Activated gamma-delta T cell (primary cell): Measurements from ENCODE around the gene MISP3.

Experiments
- DNase-seq: peaks from one replicate; lab custom pipeline; 2025; lab: John Stamatoyannopoulos, UW

The MISP3 gene

GRCh38 chr19:14102756-14103155 is 30.2 kb downstream of the MISP3 start:
- no peak for DNase-seq

GRCh38 chr19:14103310-14103709 is 30.7 kb downstream of the MISP3 start:
- DNase-seq = no peak

- DNase-seq = no peak
These were observed 33.1 kb downstream of the MISP3 start for GRCh38 chr19:14105680-14106079.

DNA sequence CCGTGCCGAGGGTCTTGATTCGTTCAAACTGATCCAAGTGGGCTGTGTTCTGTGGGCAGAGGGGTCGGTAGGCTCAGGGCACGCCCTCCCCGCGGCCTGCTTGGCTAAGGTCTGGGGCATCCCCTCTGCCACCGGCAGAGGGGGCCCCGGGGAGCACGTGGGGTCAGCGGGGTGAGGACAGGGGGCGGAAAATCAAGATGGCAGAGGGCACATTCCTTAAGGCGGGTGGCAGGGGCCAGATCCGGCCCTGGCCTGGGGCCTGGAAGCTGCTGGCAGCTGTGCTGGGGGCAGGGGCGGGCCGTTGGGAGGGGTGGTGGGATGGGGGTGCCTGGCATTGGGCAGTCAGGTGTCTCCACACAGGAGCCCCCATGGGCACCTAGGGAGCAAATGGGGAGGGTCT is 34.3 kb downstream of the MISP3 start:
- DNase-seq = no peak

- no peak for DNase-seq
These were observed 35.2 kb downstream of the MISP3 start for GRCh38 chr19:14107581-14108461.

GRCh38 chr19:14110650-14111049 is 38.1 kb downstream of the MISP3 start:
- DNase-seq = no peak

- no peak for DNase-seq
These were observed 38.9 kb downstream of the MISP3 start for GRCh38 chr19:14111486-14111885.

DNA sequence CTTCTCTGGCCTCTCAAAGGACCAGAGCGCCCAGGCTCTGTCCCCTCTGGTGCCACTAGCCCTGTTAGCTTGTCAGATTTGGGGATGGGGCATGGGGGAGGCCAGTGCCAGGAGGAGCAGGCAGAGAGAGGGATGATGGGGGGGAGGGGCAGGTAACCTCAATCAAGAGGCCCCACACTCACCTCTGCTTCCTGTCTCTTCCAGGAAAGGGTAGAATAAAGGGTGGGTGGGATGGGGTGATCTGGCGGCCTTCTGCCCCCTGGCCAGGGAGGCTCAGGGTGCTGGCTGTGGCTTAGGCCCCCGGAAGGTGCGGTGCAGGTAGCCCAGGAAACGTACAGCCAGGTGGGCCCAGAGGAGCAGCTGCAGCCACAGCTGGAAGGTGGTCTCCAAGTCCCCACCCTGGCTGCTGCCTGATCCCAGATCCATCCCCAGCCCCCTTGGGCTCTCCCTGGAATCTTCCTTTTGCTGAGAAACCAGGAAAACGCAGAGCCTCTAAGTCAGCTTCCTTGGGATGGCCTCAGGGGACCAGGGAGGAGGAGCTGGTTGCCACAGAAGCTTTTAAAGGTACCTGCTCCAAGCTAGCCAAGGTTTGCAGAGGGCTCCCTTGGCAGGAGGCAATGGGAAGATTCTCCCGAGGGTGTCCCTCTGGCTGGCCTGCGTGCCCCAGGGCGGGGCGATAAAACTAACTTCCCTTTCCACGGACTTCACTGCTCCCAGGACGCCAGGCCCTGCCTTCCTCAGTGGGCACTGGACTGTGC is 39.6 kb downstream of the MISP3 start:
- DNase-seq = no peak

DNA sequence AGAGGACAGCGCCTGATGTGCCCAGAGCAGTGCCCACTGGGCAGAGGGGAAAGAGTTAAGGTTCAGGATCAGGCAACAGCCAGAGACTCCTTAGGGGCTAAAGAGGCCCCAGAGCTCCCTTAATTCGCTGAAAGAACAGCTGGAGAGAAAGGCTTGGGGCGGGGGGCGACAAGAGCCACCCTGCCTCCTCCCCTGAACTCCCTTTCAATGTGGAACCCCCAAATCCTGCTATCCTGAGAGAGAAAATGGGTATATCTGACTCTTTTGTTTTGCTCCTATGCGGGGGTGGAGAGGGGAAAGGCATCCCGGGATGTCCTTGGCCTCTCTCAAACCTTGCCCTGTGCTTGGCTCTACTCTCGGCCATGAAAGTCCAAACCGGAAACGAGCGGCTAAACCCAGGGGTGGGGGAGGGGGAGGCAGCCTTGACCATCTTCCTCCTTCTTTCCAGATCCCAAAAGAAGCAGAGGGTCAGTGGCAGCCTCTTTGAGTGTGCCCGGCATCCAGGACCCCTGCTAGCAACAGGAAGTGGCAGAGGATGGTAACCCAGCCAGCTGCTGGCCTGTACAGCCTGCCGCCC is 40.3 kb downstream of the MISP3 start:
- no peak for DNase-seq

DNA sequence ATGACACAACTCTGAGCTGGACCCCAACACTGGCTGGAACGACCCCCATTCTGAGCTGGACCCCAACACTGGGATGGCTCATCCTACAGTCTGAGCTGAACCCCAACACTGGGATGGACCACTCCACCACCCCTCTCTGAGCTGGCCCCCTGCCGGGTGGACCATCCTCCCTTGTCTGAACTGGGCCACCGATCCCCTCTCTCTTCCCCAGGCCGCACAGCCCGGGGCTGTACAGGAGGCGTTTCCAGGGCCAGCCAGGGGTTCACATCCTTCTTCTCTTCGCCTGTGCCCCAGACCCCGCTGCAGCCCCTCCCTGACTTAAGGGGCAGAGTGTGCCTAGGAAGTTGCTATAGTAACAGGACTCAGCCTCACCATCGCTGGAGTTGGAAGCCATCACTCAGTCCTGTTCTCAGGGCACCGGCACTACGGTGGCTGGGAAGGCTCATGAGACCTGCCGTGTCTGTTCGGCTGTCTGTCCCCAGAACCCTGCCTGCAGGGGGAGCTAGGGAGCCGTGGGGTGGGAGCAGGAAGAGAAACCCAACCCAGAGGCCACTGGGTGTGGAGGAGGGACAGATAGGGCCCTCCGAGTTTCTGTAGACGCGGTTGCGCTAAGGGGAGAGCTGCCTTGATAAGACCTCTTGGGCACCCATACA is 41.3 kb downstream of the MISP3 start:
- no peak for DNase-seq

- DNase-seq = no peak
These were observed 41.9 kb downstream of the MISP3 start for GRCh38 chr19:14114439-14114838.

DNA sequence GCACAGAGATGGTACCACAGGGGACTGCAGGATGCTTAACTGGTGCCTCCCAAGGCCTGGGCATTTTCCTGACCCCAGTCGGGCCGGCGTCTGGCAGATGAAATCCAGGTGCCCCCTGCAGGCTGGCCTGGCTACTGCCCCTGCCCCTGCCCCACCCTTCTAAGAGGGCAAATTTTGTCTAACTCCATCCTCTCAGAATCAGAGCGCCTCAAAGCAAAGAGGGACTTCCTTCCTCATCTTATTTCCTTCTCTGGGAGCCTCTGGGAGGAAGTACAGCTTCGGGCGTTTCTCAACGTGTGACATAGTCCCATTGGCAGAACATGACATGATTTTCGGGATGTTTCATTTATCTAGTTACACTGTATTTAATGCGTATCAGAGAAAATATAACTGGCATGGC is 42.3 kb downstream of the MISP3 start:
- no peak for DNase-seq

- DNase-seq = no peak
These were observed 43.2 kb downstream of the MISP3 start for GRCh38 chr19:14115756-14116155.

GRCh38 chr19:14116525-14116917 is 43.9 kb downstream of the MISP3 start:
- DNase-seq = no peak

DNA sequence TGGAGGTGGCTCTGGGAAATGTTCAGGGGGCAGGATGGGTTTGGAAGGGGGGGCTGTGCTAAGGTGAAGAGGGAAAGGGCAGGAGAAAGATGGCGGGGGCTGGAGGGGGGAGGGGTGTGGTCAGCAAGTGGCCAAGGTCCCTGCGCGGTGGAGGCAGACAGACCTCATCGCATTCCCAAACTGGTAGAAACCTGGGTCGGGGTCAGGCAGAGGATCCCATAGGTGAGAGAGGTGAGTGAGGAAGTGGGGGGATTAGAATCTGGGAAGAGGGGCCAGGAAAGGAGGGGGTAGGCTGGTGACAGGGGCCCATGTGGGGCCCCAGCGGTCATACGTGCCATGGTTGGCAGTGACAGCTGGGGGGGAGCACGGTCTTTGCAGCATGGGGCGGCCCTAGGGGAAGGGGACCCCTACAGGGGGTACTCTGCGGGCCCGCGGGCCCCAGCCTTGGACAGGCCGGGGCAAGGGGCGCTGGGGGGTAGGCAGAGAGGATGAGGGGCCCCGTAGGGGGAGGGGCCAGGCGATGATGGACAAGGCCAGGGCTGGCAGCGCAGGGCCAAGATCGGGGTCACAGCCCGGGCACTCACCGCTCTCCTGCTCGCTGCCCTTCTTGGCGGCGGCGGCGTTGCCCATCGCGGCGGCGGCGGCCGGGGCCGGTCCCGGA is 44.5 kb downstream of the MISP3 start:
- DNase-seq = no peak

DNA sequence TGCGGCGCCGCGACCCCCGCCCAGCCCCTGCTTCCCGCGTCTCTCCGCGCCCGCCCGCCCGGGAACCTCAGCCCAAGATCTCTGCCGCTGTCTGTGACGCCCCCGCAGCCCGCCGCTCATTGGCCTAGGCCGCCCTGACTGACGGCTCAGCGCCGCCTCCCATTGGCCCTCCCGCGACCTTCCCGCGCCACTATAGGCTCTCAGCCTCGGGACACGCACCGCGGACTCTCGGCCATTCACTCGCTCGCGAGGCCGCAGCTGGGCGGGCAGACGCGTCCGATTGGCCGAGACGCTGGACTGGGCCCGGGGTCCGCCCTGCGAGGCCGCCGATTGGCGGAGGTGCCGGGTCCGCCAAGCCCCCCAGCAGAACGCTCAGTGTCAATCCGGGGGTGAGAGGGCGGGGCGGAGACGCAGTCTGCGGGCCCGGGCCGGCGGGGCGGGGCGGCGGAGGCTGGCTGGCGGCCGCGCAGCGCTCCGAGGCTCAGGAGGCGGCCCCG is 45.1 kb downstream of the MISP3 start, which contains the start of gene PRKACA:
PRKACA (minus strand) TSS at position 95 of the 497 bp plus-strand sequence. CDS start 215 bp downstream, outside the sequence.
- DNase-seq = peak; percentile 100

- DNase-seq = no peak
These were observed 45.8 kb downstream of the MISP3 start for GRCh38 chr19:14118165-14119051.

DNA sequence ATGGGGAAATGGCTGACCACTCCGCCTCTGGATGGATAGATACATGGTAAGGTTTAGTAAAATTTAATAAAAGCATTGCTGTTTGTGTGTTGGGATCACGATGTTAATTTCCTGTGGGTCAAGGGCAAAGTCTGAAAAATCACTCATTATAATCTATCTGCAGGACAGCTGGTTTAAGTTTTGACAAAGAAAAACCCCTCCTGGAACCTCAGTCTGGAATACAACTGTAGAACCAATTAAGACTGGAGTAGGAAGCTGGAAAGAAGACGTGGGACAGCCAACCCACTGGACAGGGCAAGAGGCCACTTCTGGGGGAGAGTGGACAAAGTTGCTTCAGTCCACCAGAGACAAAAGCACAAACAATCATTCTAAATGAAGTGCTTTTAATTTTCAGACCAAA is 46.6 kb downstream of the MISP3 start:
- DNase-seq = no peak

- DNase-seq = no peak
These were observed 47.3 kb downstream of the MISP3 start for GRCh38 chr19:14119644-14120496.

DNA sequence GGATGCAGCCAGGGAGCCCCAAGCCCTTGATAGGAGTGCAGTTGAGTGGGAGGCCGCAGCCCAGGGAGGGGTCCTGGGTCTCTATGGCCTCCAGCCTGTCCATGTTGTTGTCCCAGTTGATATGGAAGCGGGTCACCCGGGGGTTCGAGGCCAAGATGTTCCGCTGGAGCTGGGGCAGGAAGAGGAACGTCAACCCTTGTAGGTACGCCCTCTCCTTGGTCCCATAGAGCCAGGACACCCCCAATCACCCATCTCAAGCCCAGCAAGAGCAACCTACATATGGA is 47.9 kb downstream of the MISP3 start:
- DNase-seq = no peak
